Smooth muscle cell (in vitro differentiated cells): ENCODE measurements around the gene FBXW4. TPM values are rescaled to one million over a fixed set of nuclear protein-coding genes. Genes with fewer than 3 reads are reported as not detected.
A peak's percentile ranks its signal among the peaks of the same experiment; 100 is the strongest.

Experiments
- DNase-seq: peaks from one replicate; lab custom pipeline; 2025; ENCODE audit not compliant: unreplicated experiment; lab: John Stamatoyannopoulos, UW
- H2AFZ ChIP-seq: fragments of 200-600 bp; sonication (generic); 2 replicates; pipeline ENCODE4 v1.6.0; 2016; ENCODE audit warnings: antibody characterized with exemption, low read depth, mild to moderate bottlenecking
- H3F3A ChIP-seq: fragments of 200-600 bp; sonication (generic); 2 replicates; pipeline ENCODE4 v1.6.0; 2017; ENCODE audit warnings: antibody characterized with exemption, low read depth
- H3K27ac ChIP-seq: fragments of 200-600 bp; sonication (generic); 2 replicates; pipeline ENCODE4 v1.5.1; 2016; ENCODE audit warnings: low read depth, mild to moderate bottlenecking
- H3K27me3 ChIP-seq: fragments of 200-600 bp; sonication (generic); 2 replicates; pipeline ENCODE4 v1.6.1; 2016; ENCODE audit warnings: low read depth, mild to moderate bottlenecking
- H3K36me3 ChIP-seq: fragments of 200-600 bp; sonication (generic); 2 replicates; pipeline ENCODE4 v1.5.1; 2016; ENCODE audit warnings: low read depth
- H3K4me1 ChIP-seq: fragments of 200-600 bp; sonication (generic); 2 replicates; pipeline ENCODE4 v1.5.1; 2016; ENCODE audit warnings: low read depth
- H3K4me2 ChIP-seq: fragments of 200-600 bp; sonication (generic); 2 replicates; pipeline ENCODE4 v1.6.0; 2016; ENCODE audit warnings: mild to moderate bottlenecking
- H3K4me3 ChIP-seq: fragments of 200-600 bp; sonication (generic); 2 replicates; pipeline ENCODE4 v1.5.1; 2016; ENCODE audit warnings: mild to moderate bottlenecking
- H3K79me2 ChIP-seq: fragments of 200-600 bp; sonication (generic); 2 replicates; pipeline ENCODE4 v1.6.0; 2016; ENCODE audit warnings: low read depth, mild to moderate bottlenecking
- H3K9ac ChIP-seq: fragments of 200-600 bp; sonication (generic); 2 replicates; pipeline ENCODE4 v1.6.0; 2016; ENCODE audit warnings: low read depth
- H3K9me3 ChIP-seq: fragments of 200-600 bp; sonication (generic); replicated peaks from 2 replicates; pipeline ENCODE4 v1.5.1; 2016; ENCODE audit warnings: low read depth
- H4K20me1 ChIP-seq: fragments of 200-600 bp; sonication (generic); 2 replicates; pipeline ENCODE4 v1.6.0; 2016; ENCODE audit warnings: low read depth
- WGBS: methylation state at CpG from one replicate; pipeline ENCODE4 v1.1.7; 2016; ENCODE audit warnings: low lambda C conversion rate; 5-methylcytosine and 5-hydroxymethylcytosine counted together
- polyA plus RNA-seq: library from polyadenylated mRNA; unstranded; fragments of >200 nt; fragmentation: Nextera tagmentation; extraction: Ambion mirVana; gene quantifications from 2 replicates; pipeline ENCODE4 v1.2.1, GENCODE V29; 2016
- total RNA-seq: library from RNA; depleted of rRNA; stranded (reverse); fragments of >200 nt; gene quantifications from 2 replicates; pipeline ENCODE4 v1.2.3, GENCODE V29; 2014
- TF ChIP-seq, protein P1 (sequence below): fragments of 200-600 bp; sonication (generic); IDR thresholded peaks from 2 replicates; pipeline ENCODE4 v1.5.1; 2017; ENCODE audit warnings: borderline replicate concordance, mild to moderate bottlenecking, antibody characterized with exemption; ENCODE audit not compliant: insufficient read depth, poor library complexity, severe bottlenecking

The FBXW4 gene
- total and polyA plus RNA-seq, 2 experiments from 2014 or later: 7.2 to 12.1 TPM

DNA sequence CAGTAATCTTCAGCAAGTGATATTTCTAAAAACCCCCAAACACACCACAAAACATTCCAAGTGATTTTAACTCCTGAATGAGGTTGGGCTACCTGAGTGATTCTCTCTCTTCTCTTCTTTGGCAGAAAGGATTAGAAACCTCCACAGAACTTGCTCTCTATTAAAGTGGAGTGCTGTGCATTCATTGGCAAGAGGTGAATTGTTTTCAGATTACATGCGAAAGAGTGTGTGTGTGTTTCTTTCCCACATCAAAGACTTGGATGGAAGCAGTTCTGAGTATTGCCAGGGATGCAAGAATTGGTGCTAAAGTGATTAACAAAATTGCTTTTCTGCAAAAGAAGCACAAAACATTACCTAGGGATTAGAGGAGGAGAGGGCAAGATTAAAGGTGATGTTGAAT is 13.1 kb upstream of the FBXW4 start:
- H2AFZ ChIP-seq: no peak overlapping the region
- no peak for DNase-seq
- WGBS: 69% methylated on average over 1 of the region's 1 CpG
- no peaks in the 10 kb centered on the region for H3F3A ChIP-seq
- H3K27ac ChIP-seq: no peak overlapping the region
- no peak overlapping the region for H3K4me3 ChIP-seq
- TF ChIP-seq, protein P1, sequence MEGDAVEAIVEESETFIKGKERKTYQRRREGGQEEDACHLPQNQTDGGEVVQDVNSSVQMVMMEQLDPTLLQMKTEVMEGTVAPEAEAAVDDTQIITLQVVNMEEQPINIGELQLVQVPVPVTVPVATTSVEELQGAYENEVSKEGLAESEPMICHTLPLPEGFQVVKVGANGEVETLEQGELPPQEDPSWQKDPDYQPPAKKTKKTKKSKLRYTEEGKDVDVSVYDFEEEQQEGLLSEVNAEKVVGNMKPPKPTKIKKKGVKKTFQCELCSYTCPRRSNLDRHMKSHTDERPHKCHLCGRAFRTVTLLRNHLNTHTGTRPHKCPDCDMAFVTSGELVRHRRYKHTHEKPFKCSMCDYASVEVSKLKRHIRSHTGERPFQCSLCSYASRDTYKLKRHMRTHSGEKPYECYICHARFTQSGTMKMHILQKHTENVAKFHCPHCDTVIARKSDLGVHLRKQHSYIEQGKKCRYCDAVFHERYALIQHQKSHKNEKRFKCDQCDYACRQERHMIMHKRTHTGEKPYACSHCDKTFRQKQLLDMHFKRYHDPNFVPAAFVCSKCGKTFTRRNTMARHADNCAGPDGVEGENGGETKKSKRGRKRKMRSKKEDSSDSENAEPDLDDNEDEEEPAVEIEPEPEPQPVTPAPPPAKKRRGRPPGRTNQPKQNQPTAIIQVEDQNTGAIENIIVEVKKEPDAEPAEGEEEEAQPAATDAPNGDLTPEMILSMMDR: no peak
- H3K27me3 ChIP-seq: peaks cover 8% of the 10 kb centered on the region
- H3K9me3 ChIP-seq: no peaks in the 10 kb centered on the region
- H3K9ac ChIP-seq: no peak overlapping the region
- no peaks in the 10 kb centered on the region for H3K36me3 ChIP-seq
- H4K20me1 ChIP-seq: no peaks in the 10 kb centered on the region
- H3K79me2 ChIP-seq: no peaks in the 10 kb centered on the region
- H3K4me1 ChIP-seq: peaks cover 18% of the 10 kb centered on the region
- H3K4me2 ChIP-seq: no peak overlapping the region

DNA sequence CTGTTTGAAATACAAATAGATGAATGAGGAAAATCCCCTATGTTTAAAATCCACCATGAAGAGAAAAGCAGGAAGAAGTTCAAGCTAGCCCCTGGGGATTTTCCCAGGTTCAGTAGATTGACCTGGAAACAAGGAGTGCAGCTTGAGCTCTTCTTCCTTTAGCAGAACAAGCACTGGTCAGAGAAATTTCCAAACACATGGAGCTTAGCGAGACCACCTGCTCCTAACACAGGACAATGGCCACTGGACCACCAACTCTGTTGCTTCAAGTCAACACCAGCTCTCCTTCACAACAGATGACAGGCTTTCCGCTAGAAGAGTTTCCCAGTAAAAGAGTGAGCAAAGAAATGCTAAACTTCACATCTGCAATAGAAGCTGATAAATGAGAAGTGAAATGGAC is 9.4 kb upstream of the FBXW4 start:
- Histone ChIP-seq H4K20me1 (no peaks in the 10 kb centered on the region), H3K4me2 (no peak overlapping the region), H3K27ac (no peak overlapping the region), H3K4me1 (peaks cover 8% of the 10 kb centered on the region), H3K4me3 (no peak overlapping the region), H3K9ac (no peak overlapping the region), H3K27me3 (peaks cover 8% of the 10 kb centered on the region), H3F3A (no peaks in the 10 kb centered on the region), H2AFZ (no peak overlapping the region), H3K79me2 (no peaks in the 10 kb centered on the region), H3K9me3 (no peaks in the 10 kb centered on the region), H3K36me3 (no peaks in the 10 kb centered on the region)
- 94% methylated on average over 2 of the region's 2 CpGs for WGBS
- no peak for DNase-seq
- TF ChIP-seq, protein P1: no peak

DNA sequence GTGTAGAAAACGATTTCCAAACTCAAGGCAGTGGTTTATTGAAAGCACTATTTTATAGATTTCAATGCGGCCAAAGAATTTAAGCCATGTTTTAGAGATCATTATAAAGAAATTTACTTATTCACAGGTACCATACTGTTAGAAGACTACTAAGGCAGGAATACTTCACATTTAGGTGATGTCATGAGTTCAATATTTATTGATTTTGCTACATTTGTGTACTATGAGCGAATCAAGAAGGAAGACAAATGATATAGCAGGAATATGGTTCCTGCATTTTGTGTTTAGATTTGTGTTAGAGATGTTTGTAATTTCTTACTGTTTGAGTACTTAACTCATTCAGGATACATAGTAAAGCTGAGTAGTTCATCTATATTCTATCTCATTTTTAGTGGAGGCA is 1.7 kb upstream of the FBXW4 start:
- peaks cover 3% of the 10 kb centered on the region for H4K20me1 ChIP-seq
- peaks cover 6% of the 10 kb centered on the region for H3F3A ChIP-seq
- H3K4me3 ChIP-seq: no peak overlapping the region
- H3K4me2 ChIP-seq: no peak overlapping the region
- no peak for DNase-seq
- no peak overlapping the region for H2AFZ ChIP-seq
- H3K9me3 ChIP-seq: no peaks in the 10 kb centered on the region
- TF ChIP-seq, protein P1: no peak
- H3K9ac ChIP-seq: no peak overlapping the region
- H3K36me3 ChIP-seq: no peaks in the 10 kb centered on the region
- no peak overlapping the region for H3K27ac ChIP-seq
- peaks cover 20% of the 10 kb centered on the region for H3K4me1 ChIP-seq
- 91% methylated on average over 3 of the region's 3 CpGs for WGBS
- H3K79me2 ChIP-seq: peaks cover 29% of the 10 kb centered on the region
- H3K27me3 ChIP-seq: no peaks in the 10 kb centered on the region

DNA sequence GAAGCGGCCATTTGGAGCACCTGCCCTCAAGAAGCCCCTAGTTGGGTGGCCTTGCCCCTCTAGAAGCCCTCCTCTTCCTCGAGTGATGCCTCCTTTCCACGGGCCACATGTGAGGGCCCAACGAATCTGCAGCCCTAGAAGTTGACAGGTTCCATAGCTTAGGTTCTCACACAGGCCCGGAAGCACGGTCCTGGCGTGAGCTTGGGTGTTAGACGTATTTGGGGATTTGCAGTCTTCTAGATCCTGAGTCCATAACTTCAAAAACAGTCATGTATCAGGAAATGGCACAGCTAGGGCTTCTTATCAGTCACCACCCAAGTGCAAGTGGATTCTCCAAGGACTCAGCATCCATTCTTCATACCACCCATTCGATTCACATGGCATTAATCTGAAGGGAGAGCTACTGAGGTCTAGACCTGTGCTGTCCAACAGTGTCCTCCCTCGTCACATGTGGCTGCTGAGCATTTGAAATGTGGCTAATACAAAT is 477 bp upstream of the FBXW4 start:
- no peak overlapping the region for H3K27ac ChIP-seq
- peaks cover 15% of the 10 kb centered on the region for H4K20me1 ChIP-seq
- WGBS: 73% methylated on average over 10 of the region's 10 CpGs
- H3F3A ChIP-seq: peaks cover 6% of the 10 kb centered on the region
- H3K27me3 ChIP-seq: no peaks in the 10 kb centered on the region
- H3K79me2 ChIP-seq: peaks cover 32% of the 10 kb centered on the region
- peak overlapping the region; percentile 67 for H2AFZ ChIP-seq
- H3K4me2 ChIP-seq: peak overlapping the region; percentile 97
- H3K9me3 ChIP-seq: no peaks in the 10 kb centered on the region
- TF ChIP-seq, protein P1: no peak
- H3K4me3 ChIP-seq: peak overlapping the region; percentile 91
- peaks cover 24% of the 10 kb centered on the region for H3K4me1 ChIP-seq
- H3K9ac ChIP-seq: no peak overlapping the region
- no peak for DNase-seq
- no peaks in the 10 kb centered on the region for H3K36me3 ChIP-seq
